DOHH2 (cell line): ENCODE measurements around the gene PPFIA2.

Experiments used
- CTCF ChIP-seq: fragments of 200-600 bp; sonication (generic); IDR thresholded peaks from one replicate; pipeline ENCODE4 v1.5.1; 2014; ENCODE audit warnings: antibody characterized with exemption, mild to moderate bottlenecking, low read depth, low read length; ENCODE audit not compliant: poor library complexity, severe bottlenecking
- EZH2phosphoT487 ChIP-seq: fragments of 200-600 bp; sonication (generic); IDR thresholded peaks from 2 replicates; pipeline ENCODE4 v1.6.1; 2017; ENCODE audit warnings: borderline replicate concordance, mild to moderate bottlenecking, antibody characterized with exemption, low read length, moderate library complexity, mixed read lengths

- TF ChIP-seq CTCF, result no peak
- no peak for TF ChIP-seq EZH2phosphoT487
Measured at GRCh38 chr12:81472934-81473333, 286.2 kb downstream of the PPFIA2 start.
